ENCODE measurements around the gene ABCC2.

DNA sequence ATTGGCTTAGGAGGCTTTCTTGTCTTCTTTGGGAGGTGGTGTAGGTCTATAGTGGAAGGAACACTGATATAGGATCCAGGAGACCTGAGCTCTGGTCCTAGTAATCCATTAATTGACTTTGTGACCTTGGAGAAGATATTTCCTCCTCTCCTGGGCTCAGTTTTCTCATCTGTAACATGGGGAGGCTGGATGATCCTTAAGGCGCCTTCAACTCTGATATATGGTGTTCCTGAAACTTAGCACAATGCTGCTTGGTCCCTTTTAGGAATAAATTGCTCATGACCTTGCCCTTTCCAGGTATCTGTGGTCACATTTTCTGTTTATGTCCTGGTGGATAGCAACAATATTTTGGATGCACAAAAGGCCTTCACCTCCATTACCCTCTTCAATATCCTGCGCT is 25.3 kb downstream of the ABCC2 start:
- TF ChIP-seq, protein P1, sequence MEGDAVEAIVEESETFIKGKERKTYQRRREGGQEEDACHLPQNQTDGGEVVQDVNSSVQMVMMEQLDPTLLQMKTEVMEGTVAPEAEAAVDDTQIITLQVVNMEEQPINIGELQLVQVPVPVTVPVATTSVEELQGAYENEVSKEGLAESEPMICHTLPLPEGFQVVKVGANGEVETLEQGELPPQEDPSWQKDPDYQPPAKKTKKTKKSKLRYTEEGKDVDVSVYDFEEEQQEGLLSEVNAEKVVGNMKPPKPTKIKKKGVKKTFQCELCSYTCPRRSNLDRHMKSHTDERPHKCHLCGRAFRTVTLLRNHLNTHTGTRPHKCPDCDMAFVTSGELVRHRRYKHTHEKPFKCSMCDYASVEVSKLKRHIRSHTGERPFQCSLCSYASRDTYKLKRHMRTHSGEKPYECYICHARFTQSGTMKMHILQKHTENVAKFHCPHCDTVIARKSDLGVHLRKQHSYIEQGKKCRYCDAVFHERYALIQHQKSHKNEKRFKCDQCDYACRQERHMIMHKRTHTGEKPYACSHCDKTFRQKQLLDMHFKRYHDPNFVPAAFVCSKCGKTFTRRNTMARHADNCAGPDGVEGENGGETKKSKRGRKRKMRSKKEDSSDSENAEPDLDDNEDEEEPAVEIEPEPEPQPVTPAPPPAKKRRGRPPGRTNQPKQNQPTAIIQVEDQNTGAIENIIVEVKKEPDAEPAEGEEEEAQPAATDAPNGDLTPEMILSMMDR (conservative IDR thresholded peaks at IDR 0.05 in 1 of 2, IDR thresholded peaks at IDR 0.05 in 1 of 2; ENCODE audit: low read depth in 1 of 2, low read length in 2 of 2) = no peak
- no peak for TF ChIP-seq EZH2 (IDR thresholded peaks at IDR 0.05; ENCODE audit: low read length, missing control alignments)
